HG03097 (cell line): ENCODE measurements around the gene WDHD1.
"Not testable (repeated sequence)": the region's sequence is repeated elsewhere in the genome, so short reads cannot be mapped to it uniquely, and the experiment has no call there.

Source experiments
- ATAC-seq: cut with Tn5 transposase; IDR thresholded peaks from one replicate; pipeline ENCODE4 v1.9.1; 2021; ENCODE audit not compliant: unreplicated experiment, low FRiP score

The WDHD1 gene

GRCh38 chr14:55047301-55048053, 20.6 kb upstream of the WDHD1 start:
- ATAC-seq: no peak

- no peak for ATAC-seq
Observed at GRCh38 chr14:55045087-55045486, 18.2 kb upstream of the WDHD1 start.

- ATAC-seq: no peak
Observed at GRCh38 chr14:55043528-55043927, 16.6 kb upstream of the WDHD1 start.

GRCh38 chr14:55038708-55039107, 11.8 kb upstream of the WDHD1 start:
- no peak for ATAC-seq

GRCh38 chr14:55037995-55038394, 11.1 kb upstream of the WDHD1 start:
- not testable (repeated sequence) for ATAC-seq

GRCh38 chr14:55031190-55031589, 4.3 kb upstream of the WDHD1 start:
- no peak for ATAC-seq

- no peak for ATAC-seq
Observed at GRCh38 chr14:55028476-55028875, 1.6 kb upstream of the WDHD1 start.

- ATAC-seq: no peak
Observed at GRCh38 chr14:55028066-55028465, 1.2 kb upstream of the WDHD1 start.

- no peak for ATAC-seq
Observed at GRCh38 chr14:55026441-55026792, 482 bp downstream of the WDHD1 start.

- no peak for ATAC-seq
Observed at GRCh38 chr14:55025948-55026347, 951 bp downstream of the WDHD1 start.

GRCh38 chr14:55024365-55024764, 2.5 kb downstream of the WDHD1 start:
- ATAC-seq: not testable (repeated sequence)

GRCh38 chr14:55019968-55020554, 6.8 kb downstream of the WDHD1 start:
- no peak for ATAC-seq

GRCh38 chr14:55015006-55015405, 11.9 kb downstream of the WDHD1 start:
- ATAC-seq: no peak

GRCh38 chr14:55005071-55005470, 21.8 kb downstream of the WDHD1 start:
- ATAC-seq: no peak

- ATAC-seq: no peak
Observed at GRCh38 chr14:55000381-55000780, 26.5 kb downstream of the WDHD1 start.

GRCh38 chr14:54985156-54985555, 41.7 kb downstream of the WDHD1 start:
- ATAC-seq: no peak

GRCh38 chr14:54981698-54982097, 45.2 kb downstream of the WDHD1 start:
- ATAC-seq: no peak

- no peak for ATAC-seq
Observed at GRCh38 chr14:54979039-54979438, 47.9 kb downstream of the WDHD1 start.

- ATAC-seq: no peak
Observed at GRCh38 chr14:54976316-54976715, 50.6 kb downstream of the WDHD1 start.

- no peak for ATAC-seq
Observed at GRCh38 chr14:54975856-54976255, 51.0 kb downstream of the WDHD1 start.

GRCh38 chr14:54974788-54975414, 52.0 kb downstream of the WDHD1 start:
- ATAC-seq: no peak

GRCh38 chr14:54967496-54967895, 59.4 kb downstream of the WDHD1 start:
- no peak for ATAC-seq
